ENCODE measurements around the gene MBOAT2. TPM values are rescaled to one million over a fixed set of nuclear protein-coding genes. Genes with fewer than 3 reads are reported as not detected.
"Not testable (repeated sequence)": the region's sequence is repeated elsewhere in the genome, so short reads cannot be mapped to it uniquely, and the experiment has no call there.

MBOAT2 gene
- total RNA-seq, 5 donors from 2014 or later (not counting 1 experiment from before 2014, with no cell fraction given) = 1.3 to 3.0 (median 2.7) TPM

- no peak overlapping the region for H3K27ac ChIP-seq (ENCODE audit: low read length)
- Mint-ChIP-seq H3K27ac (no peak overlapping the region), H3K36me3 (no peaks in the 10 kb centered on the region), H3K4me3 (no peak overlapping the region), H3K9me3 (peaks cover 15 to 28% (median 22%) of the 10 kb centered on the region in 3 donors), H3K4me1 (no peaks in the 10 kb centered on the region), H3K27me3 (peaks cover 9 to 19% of the 10 kb centered on the region in 2 donors)
- peaks cover 3% of the 10 kb centered on the region for H3K9me3 ChIP-seq
- no peak overlapping the region for H3K4me3 ChIP-seq (ENCODE audit: control insufficient read depth in 1 of 2, extremely low read depth in 1 of 2, low read length in 1 of 2)
- ATAC-seq (replicated peaks in 1 of 4) (no peak), DNase-seq (no peak)
- H3K36me3 ChIP-seq (ENCODE audit: control insufficient read depth in 2 of 2, extremely low read depth in 1 of 2, insufficient read depth in 1 of 2, low read length in 1 of 2) = no peaks in the 10 kb centered on the region
- WGBS (ENCODE audit: insufficient coverage) = no CpG with 5 or more reads among the region's 1 CpG
- peaks cover 0 to 11% of the 10 kb centered on the region in 2 experiments for H3K27me3 ChIP-seq (replicated peaks in 1 of 2; ENCODE audit: control insufficient read depth in 2 of 2, extremely low read depth in 1 of 2, insufficient read depth in 2 of 2, low read length in 1 of 2)
- ChIA-PET POLR2A (no interaction called here), CTCF (no interaction called here)
- peaks cover 0 to 5% of the 10 kb centered on the region in 2 experiments for H3K4me1 ChIP-seq (ENCODE audit: control insufficient read depth in 1 of 2, extremely low read depth in 1 of 2, insufficient read depth in 2 of 2, low read length in 2 of 2)
These were observed 50.0 kb downstream of the MBOAT2 start for GRCh38 chr2:8953525-8953924.

DNA sequence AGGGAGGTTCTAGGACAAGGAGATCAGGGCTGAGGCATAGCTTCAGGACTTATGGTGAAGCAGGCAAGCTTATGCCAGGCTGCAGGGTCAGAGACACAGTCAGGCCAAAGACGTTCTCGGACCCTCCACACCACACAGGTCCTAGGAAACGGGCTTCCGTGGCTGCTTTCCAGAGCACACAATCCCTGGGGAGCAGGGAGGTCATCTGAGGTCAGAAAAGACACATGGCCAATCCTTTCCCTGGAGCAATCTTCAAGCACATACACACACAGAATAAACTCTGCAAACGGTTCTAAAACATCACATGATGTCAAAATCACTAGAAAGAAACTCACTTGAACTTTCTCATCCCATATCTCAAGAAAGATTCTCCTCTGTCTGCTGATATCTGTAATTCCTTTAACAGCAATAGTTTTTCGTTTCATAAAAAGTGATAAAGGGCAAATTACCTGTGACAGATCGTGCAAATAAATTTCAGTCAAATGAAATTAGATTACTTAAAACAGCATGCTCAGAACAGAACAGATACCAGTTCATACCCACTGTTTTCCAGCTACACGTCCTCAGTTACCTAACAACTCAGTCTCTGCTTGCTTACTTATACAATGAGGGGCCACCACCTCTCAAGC, 63.9 kb downstream of the MBOAT2 start:
- H3K9me3 Mint-ChIP-seq = no peaks in the 10 kb centered on the region
- CTCF ChIA-PET = no interaction called here

DNA sequence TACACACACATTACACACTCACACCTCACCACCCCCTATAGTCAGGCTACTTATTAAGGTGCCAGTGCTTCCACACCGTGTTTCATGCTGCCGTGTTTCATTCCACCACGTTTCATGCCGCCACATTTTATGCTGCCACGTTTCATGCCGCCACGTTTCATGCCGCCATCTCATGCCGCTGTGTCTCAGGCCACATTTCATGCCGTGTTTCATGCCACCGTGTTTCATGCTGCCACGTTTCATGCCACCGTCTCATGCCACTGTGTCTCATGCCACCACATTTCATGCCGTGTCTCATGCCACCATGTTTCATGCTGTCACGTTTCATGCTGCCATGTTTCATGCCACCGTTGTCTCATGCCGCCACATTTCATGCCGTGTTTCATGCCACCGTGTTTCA, 65.1 kb downstream of the MBOAT2 start:
- no peaks in the 10 kb centered on the region for H3K9me3 ChIP-seq

More for the DNA sequence above, 63.9 kb downstream of the MBOAT2 start:
- H3K27ac ChIP-seq (ENCODE audit: low read length) = no peak overlapping the region
- POLR2A ChIA-PET = no interaction called here
- no peak for DNase-seq
- Mint-ChIP-seq H3K4me1 (no peaks in the 10 kb centered on the region), H3K4me3 (no peak overlapping the region), H3K27ac (no peak overlapping the region), H3K36me3 (no peaks in the 10 kb centered on the region), H3K27me3 (no peaks in the 10 kb centered on the region)
- WGBS (ENCODE audit: insufficient coverage) = 86% methylated on average over 7 of the region's 8 CpGs
- ATAC-seq (replicated peaks in 1 of 4) = no peak
- H3K4me3 ChIP-seq (ENCODE audit: control insufficient read depth in 1 of 2, extremely low read depth in 1 of 2, low read length in 1 of 2) = no peak overlapping the region
- no peaks in the 10 kb centered on the region for H3K36me3 ChIP-seq (ENCODE audit: control insufficient read depth in 2 of 2, extremely low read depth in 1 of 2, insufficient read depth in 1 of 2, low read length in 1 of 2)
- no peaks in the 10 kb centered on the region for H3K4me1 ChIP-seq (ENCODE audit: control insufficient read depth in 1 of 2, extremely low read depth in 1 of 2, insufficient read depth in 2 of 2, low read length in 2 of 2)
- no peaks in the 10 kb centered on the region for H3K9me3 ChIP-seq
- H3K27me3 ChIP-seq (replicated peaks in 1 of 2; ENCODE audit: control insufficient read depth in 2 of 2, extremely low read depth in 1 of 2, insufficient read depth in 2 of 2, low read length in 1 of 2) = no peaks in the 10 kb centered on the region

GRCh38 chr2:8935982-8936381, 67.5 kb downstream of the MBOAT2 start:
- DNase-seq = no peak
- H3K36me3 Mint-ChIP-seq = no peaks in the 10 kb centered on the region
- WGBS (ENCODE audit: insufficient coverage) = no CpG with 5 or more reads among the region's 3 CpGs
- no peaks in the 10 kb centered on the region for H3K27me3 Mint-ChIP-seq
- ATAC-seq (replicated peaks in 1 of 4) = no peak
- H3K9me3 Mint-ChIP-seq = no peaks in the 10 kb centered on the region
- Histone ChIP-seq H3K27ac (ENCODE audit: low read length) (no peak overlapping the region), H3K36me3 (ENCODE audit: control insufficient read depth in 2 of 2, extremely low read depth in 1 of 2, insufficient read depth in 1 of 2, low read length in 1 of 2) (no peaks in the 10 kb centered on the region), H3K9me3 (no peaks in the 10 kb centered on the region), H3K4me3 (ENCODE audit: control insufficient read depth in 1 of 2, extremely low read depth in 1 of 2, low read length in 1 of 2) (no peak overlapping the region), H3K4me1 (ENCODE audit: control insufficient read depth in 1 of 2, extremely low read depth in 1 of 2, insufficient read depth in 2 of 2, low read length in 2 of 2) (no peaks in the 10 kb centered on the region), H3K27me3 (replicated peaks in 1 of 2; ENCODE audit: control insufficient read depth in 2 of 2, extremely low read depth in 1 of 2, insufficient read depth in 2 of 2, low read length in 1 of 2) (no peaks in the 10 kb centered on the region)
- H3K4me3 Mint-ChIP-seq = no peak overlapping the region
- H3K4me1 Mint-ChIP-seq = no peaks in the 10 kb centered on the region
- no peak overlapping the region for H3K27ac Mint-ChIP-seq
- POLR2A ChIA-PET = no interaction called here
- CTCF ChIA-PET = no interaction called here

More for the DNA sequence above, 65.1 kb downstream of the MBOAT2 start:
- DNase-seq (no peak), ATAC-seq (replicated peaks in 1 of 4) (no peak)
- Mint-ChIP-seq H3K4me3 (no peak overlapping the region), H3K4me1 (no peaks in the 10 kb centered on the region), H3K27ac (no peak overlapping the region), H3K9me3 (no peaks in the 10 kb centered on the region), H3K36me3 (no peaks in the 10 kb centered on the region), H3K27me3 (no peaks in the 10 kb centered on the region)
- Histone ChIP-seq H3K27me3 (replicated peaks in 1 of 2; ENCODE audit: control insufficient read depth in 2 of 2, extremely low read depth in 1 of 2, insufficient read depth in 2 of 2, low read length in 1 of 2) (no peaks in the 10 kb centered on the region), H3K27ac (ENCODE audit: low read length) (no peak overlapping the region), H3K36me3 (ENCODE audit: control insufficient read depth in 2 of 2, extremely low read depth in 1 of 2, insufficient read depth in 1 of 2, low read length in 1 of 2) (no peaks in the 10 kb centered on the region), H3K4me1 (ENCODE audit: control insufficient read depth in 1 of 2, extremely low read depth in 1 of 2, insufficient read depth in 2 of 2, low read length in 2 of 2) (no peaks in the 10 kb centered on the region), H3K4me3 (ENCODE audit: control insufficient read depth in 1 of 2, extremely low read depth in 1 of 2, low read length in 1 of 2) (no peak overlapping the region)
- CTCF ChIA-PET = no interaction called here
- WGBS (ENCODE audit: insufficient coverage) = 97% methylated on average over 19 of the region's 19 CpGs
- POLR2A ChIA-PET = no interaction called here

DNA sequence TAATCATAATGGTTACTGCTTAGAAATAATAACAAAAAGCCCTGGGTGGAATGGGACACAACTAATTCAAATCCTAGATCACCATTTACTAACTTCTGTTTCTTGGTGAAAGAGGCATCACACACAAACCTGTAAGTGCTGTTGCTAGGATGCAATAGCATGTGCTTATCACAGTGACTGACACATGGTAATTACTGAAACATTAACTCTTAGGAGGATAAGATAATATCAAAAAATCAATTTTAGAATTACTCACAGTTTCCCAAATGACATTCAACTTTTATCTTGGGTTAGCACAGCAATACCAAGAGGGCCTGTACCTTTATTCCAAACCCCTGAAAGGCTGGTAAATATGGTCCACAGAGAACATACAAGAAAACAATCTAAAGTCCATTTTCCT, 69.1 kb downstream of the MBOAT2 start:
- Mint-ChIP-seq H3K4me1 (no peaks in the 10 kb centered on the region), H3K27me3 (peaks cover 5 to 7% of the 10 kb centered on the region in 2 donors), H3K36me3 (no peaks in the 10 kb centered on the region), H3K27ac (no peak overlapping the region), H3K4me3 (no peak overlapping the region), H3K9me3 (no peaks in the 10 kb centered on the region)
- ATAC-seq (replicated peaks in 1 of 4) (no peak), DNase-seq (no peak)
- Histone ChIP-seq H3K4me1 (ENCODE audit: control insufficient read depth in 1 of 2, extremely low read depth in 1 of 2, insufficient read depth in 2 of 2, low read length in 2 of 2) (no peaks in the 10 kb centered on the region), H3K36me3 (ENCODE audit: control insufficient read depth in 2 of 2, extremely low read depth in 1 of 2, insufficient read depth in 1 of 2, low read length in 1 of 2) (no peaks in the 10 kb centered on the region), H3K27ac (ENCODE audit: low read length) (no peak overlapping the region), H3K4me3 (ENCODE audit: control insufficient read depth in 1 of 2, extremely low read depth in 1 of 2, low read length in 1 of 2) (no peak overlapping the region), H3K27me3 (replicated peaks in 1 of 2; ENCODE audit: control insufficient read depth in 2 of 2, extremely low read depth in 1 of 2, insufficient read depth in 2 of 2, low read length in 1 of 2) (no peaks in the 10 kb centered on the region), H3K9me3 (no peaks in the 10 kb centered on the region)
- ChIA-PET CTCF (no interaction called here), POLR2A (no interaction called here)

DNA sequence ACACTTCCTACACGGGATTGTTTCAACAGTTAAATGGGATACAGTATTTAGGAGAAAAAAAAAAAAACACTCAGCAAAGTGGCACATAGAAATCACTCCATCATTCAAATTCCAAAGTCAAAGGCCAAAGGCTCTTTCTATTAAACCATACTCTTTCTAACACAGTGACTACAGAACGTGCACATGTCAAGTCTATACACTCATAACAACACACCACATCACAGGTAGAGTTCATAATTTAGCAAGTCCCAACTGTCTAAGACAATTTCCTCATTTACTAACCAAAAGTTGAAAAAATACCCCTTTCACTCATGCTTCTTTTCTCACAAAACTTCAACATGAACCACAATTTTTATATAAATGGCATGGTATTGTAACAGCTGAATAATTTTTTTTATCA, 70.8 kb downstream of the MBOAT2 start:
- H3K27ac ChIP-seq (ENCODE audit: low read length) = no peak overlapping the region
- Mint-ChIP-seq H3K4me1 (no peaks in the 10 kb centered on the region), H3K27me3 (peaks cover 5 to 7% of the 10 kb centered on the region in 2 donors), H3K9me3 (no peaks in the 10 kb centered on the region), H3K27ac (no peak overlapping the region), H3K36me3 (no peaks in the 10 kb centered on the region), H3K4me3 (no peak overlapping the region)
- ATAC-seq (replicated peaks in 1 of 4) (no peak), DNase-seq (no peak)
- no peak overlapping the region for H3K4me3 ChIP-seq (ENCODE audit: control insufficient read depth in 1 of 2, extremely low read depth in 1 of 2, low read length in 1 of 2)
- no peaks in the 10 kb centered on the region for H3K27me3 ChIP-seq (replicated peaks in 1 of 2; ENCODE audit: control insufficient read depth in 2 of 2, extremely low read depth in 1 of 2, insufficient read depth in 2 of 2, low read length in 1 of 2)
- no peaks in the 10 kb centered on the region for H3K9me3 ChIP-seq
- ChIA-PET POLR2A (no interaction called here), CTCF (no interaction called here)
- H3K4me1 ChIP-seq (ENCODE audit: control insufficient read depth in 1 of 2, extremely low read depth in 1 of 2, insufficient read depth in 2 of 2, low read length in 2 of 2) = no peaks in the 10 kb centered on the region
- H3K36me3 ChIP-seq (ENCODE audit: control insufficient read depth in 2 of 2, extremely low read depth in 1 of 2, insufficient read depth in 1 of 2, low read length in 1 of 2) = no peaks in the 10 kb centered on the region
- WGBS (ENCODE audit: insufficient coverage) = 22% methylated on average over 1 of the region's 2 CpGs

DNA sequence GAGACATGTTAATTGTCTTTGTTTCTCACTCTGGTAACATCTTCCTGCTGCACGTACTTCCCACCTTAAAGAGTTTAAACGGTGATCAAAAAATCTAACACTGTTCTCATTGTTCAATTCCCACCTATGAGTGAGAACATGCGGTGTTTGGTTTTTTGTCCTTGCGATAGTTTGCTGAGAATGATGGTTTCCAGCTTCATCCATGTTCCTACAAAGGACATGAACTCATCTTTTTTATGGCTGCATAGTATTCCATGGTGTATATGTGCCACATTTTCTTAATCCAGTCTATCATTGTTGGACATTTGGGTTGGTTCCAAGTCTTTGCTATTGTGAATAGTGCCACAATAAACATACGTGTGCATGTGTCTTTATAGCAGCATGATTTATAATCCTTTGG, 73.3 kb downstream of the MBOAT2 start:
- POLR2A ChIA-PET; H3K9me3 Mint-ChIP-seq; H3K27me3 ChIP-seq (replicated peaks in 1 of 2; ENCODE audit: control insufficient read depth in 2 of 2, extremely low read depth in 1 of 2, insufficient read depth in 2 of 2, low read length in 1 of 2); ATAC-seq (replicated peaks in 1 of 4); H3K27ac Mint-ChIP-seq; H3K4me1 Mint-ChIP-seq; H3K4me1 ChIP-seq (ENCODE audit: control insufficient read depth in 1 of 2, extremely low read depth in 1 of 2, insufficient read depth in 2 of 2, low read length in 2 of 2); DNase-seq; H3K36me3 Mint-ChIP-seq; H3K27ac ChIP-seq (ENCODE audit: low read length); H3K4me3 Mint-ChIP-seq; H3K4me3 ChIP-seq (ENCODE audit: control insufficient read depth in 1 of 2, extremely low read depth in 1 of 2, low read length in 1 of 2); CTCF ChIA-PET; H3K9me3 ChIP-seq; H3K36me3 ChIP-seq (ENCODE audit: control insufficient read depth in 2 of 2, extremely low read depth in 1 of 2, insufficient read depth in 1 of 2, low read length in 1 of 2): not testable (repeated sequence)
- peaks cover 5 to 10% of the 10 kb centered on the region in 2 donors for H3K27me3 Mint-ChIP-seq
- no CpG with 5 or more reads among the region's 5 CpGs for WGBS (ENCODE audit: insufficient coverage)

Data from T-cell (primary cell).